Epithelial cell of prostate (primary cell): Measurements from ENCODE around the gene PNKD.
A peak's percentile ranks its signal among the peaks of the same experiment; 100 is the strongest.

ENCODE experiments used
- DNase-seq: peaks from one replicate; pipeline ENCODE4 v3.0.0-alpha.2; 2011; ENCODE audit warnings: low read depth, low spot score
- H3K27ac ChIP-seq: fragments of 450-650 bp; 2 replicates; pipeline ENCODE4 v1.5.1; 2017; ENCODE audit warnings: mild to moderate bottlenecking

PNKD gene

GRCh38 chr2:218392891-218393462, 122.7 kb downstream of the PNKD start:
- DNase-seq: no peak
- H3K27ac ChIP-seq: no peak overlapping the region

DNA sequence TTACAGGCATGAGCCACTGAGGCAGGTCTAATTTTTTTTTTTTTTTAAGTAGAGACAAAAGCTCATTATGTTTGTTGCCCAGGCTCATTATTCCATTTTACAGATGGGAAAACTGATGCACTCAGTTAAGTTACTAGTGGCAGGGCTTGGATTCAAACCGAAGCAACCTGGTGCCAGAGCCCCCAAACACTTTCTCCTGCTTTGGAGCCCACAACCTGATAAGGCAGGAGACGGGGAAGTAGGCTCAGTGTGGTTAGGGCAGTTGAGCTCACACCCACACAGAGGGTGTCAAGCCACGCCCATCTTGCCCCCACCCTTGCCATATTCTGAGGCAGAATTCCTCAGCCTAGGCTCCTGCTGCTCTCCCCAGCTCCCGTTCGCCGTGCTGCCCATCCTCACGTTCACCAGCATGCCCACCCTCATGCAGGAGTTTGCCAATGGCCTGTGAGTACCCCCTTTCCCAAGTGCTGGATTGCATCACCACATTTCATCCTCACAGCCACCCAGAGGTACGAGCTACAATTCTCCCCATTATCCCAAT, 123.5 kb downstream of the PNKD start:
- no peak overlapping the region for H3K27ac ChIP-seq

GRCh38 chr2:218394298-218395089, 124.2 kb downstream of the PNKD start:
- no peak for DNase-seq
- no peak overlapping the region for H3K27ac ChIP-seq

More for the DNA sequence above, 123.5 kb downstream of the PNKD start:
- DNase-seq: no peak

DNA sequence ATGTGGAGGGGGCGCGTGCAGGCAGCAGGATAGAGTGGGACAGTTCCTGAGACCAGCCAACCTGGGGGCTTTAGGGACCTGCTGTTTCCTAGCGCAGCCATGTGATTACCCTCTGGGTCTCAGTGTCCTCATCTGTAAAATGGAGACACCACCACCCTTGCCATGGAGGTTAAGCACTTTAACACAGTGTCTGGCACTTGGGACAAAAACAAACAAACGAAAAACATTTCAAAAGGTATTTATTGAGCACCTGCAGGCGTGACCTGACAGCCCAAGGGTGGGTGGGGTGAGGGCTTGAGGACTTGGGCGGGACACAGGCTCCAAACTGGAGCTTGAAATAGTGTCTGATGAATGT, 124.7 kb downstream of the PNKD start:
- no peak overlapping the region for H3K27ac ChIP-seq
- DNase-seq: no peak

DNA sequence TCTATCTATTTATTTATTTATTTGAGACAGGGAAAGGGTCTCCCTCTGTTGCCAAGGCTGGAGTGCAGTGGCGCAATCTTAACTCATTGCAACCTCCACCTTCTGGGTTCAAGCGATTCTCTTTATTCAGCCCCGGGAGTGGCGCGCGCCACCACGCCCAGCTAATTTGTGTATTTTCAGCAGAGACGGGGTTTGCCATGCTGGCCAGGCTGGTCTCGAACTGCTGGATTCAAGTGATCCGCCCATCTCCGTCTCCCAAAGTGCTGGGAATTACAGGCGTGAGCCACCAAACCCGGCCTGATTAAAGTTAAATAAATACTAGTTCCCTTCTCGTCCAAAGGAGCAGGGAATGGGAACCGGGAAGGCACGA, 125.1 kb downstream of the PNKD start:
- H3K27ac ChIP-seq: peak overlapping the region; percentile 99
- no peak for DNase-seq

GRCh38 chr2:218395826-218396687, 125.7 kb downstream of the PNKD start:
- H3K27ac ChIP-seq: peak overlapping the region; percentile 99
- peak; percentile 76 for DNase-seq
